ENCODE measurements around the gene ROR2.

ROR2 gene

GRCh38 chr9:91746357-91746756, 203.7 kb downstream of the ROR2 start:
- DNase-seq (ENCODE audit: low spot score): no peak

GRCh38 chr9:91744114-91744513, 205.9 kb downstream of the ROR2 start:
- no peak for TF ChIP-seq CTCF (IDR thresholded peaks at IDR 0.05; ENCODE audit: extremely low read depth, missing control alignments)
- DNase-seq (ENCODE audit: low spot score): no peak

More at GRCh38 chr9:91746357-91746756, 203.7 kb downstream of the ROR2 start:
- no peak for TF ChIP-seq CTCF (IDR thresholded peaks at IDR 0.05; ENCODE audit: extremely low read depth, missing control alignments)

GRCh38 chr9:91741522-91741921, 208.5 kb downstream of the ROR2 start:
- no peak for DNase-seq (ENCODE audit: low spot score)
- no peak for TF ChIP-seq CTCF (IDR thresholded peaks at IDR 0.05; ENCODE audit: extremely low read depth, missing control alignments)

GRCh38 chr9:91740701-91741100, 209.3 kb downstream of the ROR2 start:
- TF ChIP-seq CTCF (IDR thresholded peaks at IDR 0.05; ENCODE audit: extremely low read depth, missing control alignments): no peak
- no peak for DNase-seq (ENCODE audit: low spot score)

GRCh38 chr9:91736898-91737601, 213.0 kb downstream of the ROR2 start:
- TF ChIP-seq CTCF (IDR thresholded peaks at IDR 0.05; ENCODE audit: extremely low read depth, missing control alignments): no peak
- no peak for DNase-seq (ENCODE audit: low spot score)

- no peak for TF ChIP-seq CTCF (IDR thresholded peaks at IDR 0.05; ENCODE audit: extremely low read depth, missing control alignments)
- DNase-seq (ENCODE audit: low spot score): no peak
These were observed 213.7 kb downstream of the ROR2 start for GRCh38 chr9:91736311-91736710.

GRCh38 chr9:91735049-91735448, 215.0 kb downstream of the ROR2 start:
- no peak for TF ChIP-seq CTCF (IDR thresholded peaks at IDR 0.05; ENCODE audit: extremely low read depth, missing control alignments)
- no peak for DNase-seq (ENCODE audit: low spot score)
